ENCODE results near the gene ZCCHC24.
"Not testable (repeated sequence)": the region's sequence is repeated elsewhere in the genome, so short reads cannot be mapped to it uniquely, and the experiment has no call there.

ZCCHC24 gene

GRCh38 chr10:79340646-79341244, 104.7 kb downstream of the ZCCHC24 start:
- no peak overlapping the region for H3K4me3 ChIP-seq (ENCODE audit: low read depth, low read length)
- DNase-seq (ENCODE audit: low read depth): no peak

GRCh38 chr10:79339266-79339665, 106.2 kb downstream of the ZCCHC24 start:
- no peak for DNase-seq (ENCODE audit: low read depth)

GRCh38 chr10:79337783-79338469, 107.5 kb downstream of the ZCCHC24 start:
- not testable (repeated sequence) for H3K4me3 ChIP-seq (ENCODE audit: low read depth, low read length); DNase-seq (ENCODE audit: low read depth)

More at GRCh38 chr10:79339266-79339665, 106.2 kb downstream of the ZCCHC24 start:
- H3K4me3 ChIP-seq (ENCODE audit: low read depth, low read length): no peak overlapping the region

GRCh38 chr10:79336739-79337138, 108.7 kb downstream of the ZCCHC24 start:
- no peak overlapping the region for H3K4me3 ChIP-seq (ENCODE audit: low read depth, low read length)
- no peak for DNase-seq (ENCODE audit: low read depth)

GRCh38 chr10:79336276-79336675, 109.1 kb downstream of the ZCCHC24 start:
- no peak for DNase-seq (ENCODE audit: low read depth)
- no peak overlapping the region for H3K4me3 ChIP-seq (ENCODE audit: low read depth, low read length)

- H3K4me3 ChIP-seq (ENCODE audit: low read depth, low read length): no peak overlapping the region
- DNase-seq (ENCODE audit: low read depth): no peak
Observed at GRCh38 chr10:79335470-79336235, 109.8 kb downstream of the ZCCHC24 start.

GRCh38 chr10:79335094-79335469, 110.3 kb downstream of the ZCCHC24 start:
- DNase-seq (ENCODE audit: low read depth): no peak
- no peak overlapping the region for H3K4me3 ChIP-seq (ENCODE audit: low read depth, low read length)

- no peak overlapping the region for H3K4me3 ChIP-seq (ENCODE audit: low read depth, low read length)
- no peak for DNase-seq (ENCODE audit: low read depth)
Observed at GRCh38 chr10:79334573-79334972, 110.9 kb downstream of the ZCCHC24 start.

GRCh38 chr10:79333513-79333912, 111.9 kb downstream of the ZCCHC24 start:
- no peak overlapping the region for H3K4me3 ChIP-seq (ENCODE audit: low read depth, low read length)
- DNase-seq (ENCODE audit: low read depth): no peak

- not testable (repeated sequence) for H3K4me3 ChIP-seq (ENCODE audit: low read depth, low read length); DNase-seq (ENCODE audit: low read depth)
Observed at GRCh38 chr10:79332610-79333315, 112.7 kb downstream of the ZCCHC24 start.
